SK-N-SH treated with all-trans-retinoic acid at 6 μM for 48 hours (cell line): ENCODE results near the gene FES.
"Not testable (repeated sequence)": the region's sequence is repeated elsewhere in the genome, so short reads cannot be mapped to it uniquely, and the experiment has no call there.

ENCODE experiments used
- ATAC-seq: fragments of 200-7000 bp; cut with Tn5 transposase; 3 replicates; pipeline ENCODE4 v1.9.1; 2020; ENCODE audit warnings: mild to moderate bottlenecking, moderate library complexity
- CREB5 ChIP-seq: fragments of 250-450 bp; sonication (Bioruptor Pico); IDR thresholded peaks from 2 replicates; pipeline ENCODE4 v1.5.1; 2020; ENCODE audit warnings: low read depth, mild to moderate bottlenecking, moderate library complexity
- CSDC2 ChIP-seq: fragments of 250-450 bp; sonication (Bioruptor Pico); IDR thresholded peaks from 2 replicates; pipeline ENCODE4 v1.5.0; 2020; ENCODE audit warnings: mild to moderate bottlenecking, moderate library complexity
- CSRNP3 ChIP-seq: fragments of 250-450 bp; sonication (Bioruptor Pico); IDR thresholded peaks from 2 replicates; pipeline ENCODE4 v1.5.1; 2021; ENCODE audit warnings: mild to moderate bottlenecking, moderate library complexity
- ESRRG ChIP-seq: fragments of 250-450 bp; sonication (Bioruptor Pico); IDR thresholded peaks from 2 replicates; pipeline ENCODE4 v1.6.1; 2021; ENCODE audit warnings: mild to moderate bottlenecking
- GLIS3 ChIP-seq: fragments of 250-450 bp; sonication (Bioruptor Pico); IDR thresholded peaks from 2 replicates; pipeline ENCODE4 v1.5.0; 2020; ENCODE audit warnings: mild to moderate bottlenecking, moderate library complexity
- ISL1 ChIP-seq: fragments of 250-450 bp; sonication (Bioruptor Pico); IDR thresholded peaks from 2 replicates; pipeline ENCODE4 v2.1.2; 2022; ENCODE audit warnings: mild to moderate bottlenecking, moderate library complexity
- OSR1 ChIP-seq: fragments of 250-450 bp; sonication (Bioruptor Pico); IDR thresholded peaks from 2 replicates; pipeline ENCODE4 v1.8.0; 2022; ENCODE audit warnings: moderate library complexity, mild to moderate bottlenecking, inconsistent platforms
- PATZ1 ChIP-seq: fragments of 250-450 bp; sonication (Bioruptor Pico); IDR thresholded peaks from 2 replicates; pipeline ENCODE4 v1.8.0; 2020; ENCODE audit warnings: mild to moderate bottlenecking, moderate library complexity, borderline replicate concordance
- POU6F1 ChIP-seq: fragments of 250-450 bp; sonication (Bioruptor Pico); IDR thresholded peaks from 2 replicates; pipeline ENCODE4 v1.8.0; 2021; ENCODE audit warnings: low read depth, mild to moderate bottlenecking, moderate library complexity, borderline replicate concordance
- PPARA ChIP-seq: fragments of 250-450 bp; sonication (Bioruptor Pico); IDR thresholded peaks from 2 replicates; pipeline ENCODE4 v1.5.0; 2020; ENCODE audit warnings: mild to moderate bottlenecking, borderline replicate concordance
- SNAI2 ChIP-seq: fragments of 250-450 bp; sonication (Bioruptor Pico); IDR thresholded peaks from 2 replicates; pipeline ENCODE4 v1.5.0; 2020; ENCODE audit warnings: mild to moderate bottlenecking, moderate library complexity
- TCF4 ChIP-seq: fragments of 250-450 bp; sonication (Bioruptor Pico); IDR thresholded peaks from 2 replicates; pipeline ENCODE4 v1.8.0; 2021; ENCODE audit warnings: mild to moderate bottlenecking, moderate library complexity, borderline replicate concordance
- TOX ChIP-seq: fragments of 250-450 bp; sonication (Bioruptor Pico); IDR thresholded peaks from 2 replicates; pipeline ENCODE4 v1.8.0; 2021; ENCODE audit warnings: mild to moderate bottlenecking, moderate library complexity, borderline replicate concordance
- ZC3H10 ChIP-seq: fragments of 250-450 bp; sonication (Bioruptor Pico); IDR thresholded peaks from 2 replicates; pipeline ENCODE4 v1.5.1; 2021; ENCODE audit warnings: mild to moderate bottlenecking, moderate library complexity
- ZFP30 ChIP-seq: fragments of 450-650 bp; formaldehyde crosslinking; IDR thresholded peaks from 2 replicates; pipeline ENCODE4 v1.5.0; 2022; ENCODE audit warnings: mild to moderate bottlenecking, moderate library complexity
- ZNF565 ChIP-seq: fragments of 450-650 bp; formaldehyde crosslinking; conservative IDR thresholded peaks from 2 replicates; pipeline ENCODE4 v1.5.0; 2020; ENCODE audit warnings: low read depth, mild to moderate bottlenecking, moderate library complexity
- ZNF70 ChIP-seq: fragments of 450-650 bp; formaldehyde crosslinking; IDR thresholded peaks from 2 replicates; pipeline ENCODE4 v1.5.0; 2020; ENCODE audit warnings: mild to moderate bottlenecking, moderate library complexity
- ZNF8 ChIP-seq: fragments of 450-650 bp; formaldehyde crosslinking; IDR thresholded peaks from 2 replicates; pipeline ENCODE4 v1.5.0; 2020; ENCODE audit warnings: mild to moderate bottlenecking, moderate library complexity
- TF ChIP-seq, protein P1 (sequence below): fragments of 250-450 bp; sonication (Bioruptor Pico); IDR thresholded peaks from 2 replicates; pipeline ENCODE4 v1.5.0; 2020; ENCODE audit warnings: mild to moderate bottlenecking, moderate library complexity

Gene FES

GRCh38 chr15:90872486-90873184, 11.7 kb upstream of the FES start (continued):
- TF ChIP-seq, protein P1, sequence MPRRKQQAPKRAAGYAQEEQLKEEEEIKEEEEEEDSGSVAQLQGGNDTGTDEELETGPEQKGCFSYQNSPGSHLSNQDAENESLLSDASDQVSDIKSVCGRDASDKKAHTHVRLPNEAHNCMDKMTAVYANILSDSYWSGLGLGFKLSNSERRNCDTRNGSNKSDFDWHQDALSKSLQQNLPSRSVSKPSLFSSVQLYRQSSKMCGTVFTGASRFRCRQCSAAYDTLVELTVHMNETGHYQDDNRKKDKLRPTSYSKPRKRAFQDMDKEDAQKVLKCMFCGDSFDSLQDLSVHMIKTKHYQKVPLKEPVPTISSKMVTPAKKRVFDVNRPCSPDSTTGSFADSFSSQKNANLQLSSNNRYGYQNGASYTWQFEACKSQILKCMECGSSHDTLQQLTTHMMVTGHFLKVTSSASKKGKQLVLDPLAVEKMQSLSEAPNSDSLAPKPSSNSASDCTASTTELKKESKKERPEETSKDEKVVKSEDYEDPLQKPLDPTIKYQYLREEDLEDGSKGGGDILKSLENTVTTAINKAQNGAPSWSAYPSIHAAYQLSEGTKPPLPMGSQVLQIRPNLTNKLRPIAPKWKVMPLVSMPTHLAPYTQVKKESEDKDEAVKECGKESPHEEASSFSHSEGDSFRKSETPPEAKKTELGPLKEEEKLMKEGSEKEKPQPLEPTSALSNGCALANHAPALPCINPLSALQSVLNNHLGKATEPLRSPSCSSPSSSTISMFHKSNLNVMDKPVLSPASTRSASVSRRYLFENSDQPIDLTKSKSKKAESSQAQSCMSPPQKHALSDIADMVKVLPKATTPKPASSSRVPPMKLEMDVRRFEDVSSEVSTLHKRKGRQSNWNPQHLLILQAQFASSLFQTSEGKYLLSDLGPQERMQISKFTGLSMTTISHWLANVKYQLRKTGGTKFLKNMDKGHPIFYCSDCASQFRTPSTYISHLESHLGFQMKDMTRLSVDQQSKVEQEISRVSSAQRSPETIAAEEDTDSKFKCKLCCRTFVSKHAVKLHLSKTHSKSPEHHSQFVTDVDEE (CRISPR knock-in tag): no peak
- TF ChIP-seq ISL1 (CRISPR knock-in tag) (no peak), PPARA (CRISPR knock-in tag) (no peak), GLIS3 (CRISPR knock-in tag) (no peak), SNAI2 (CRISPR knock-in tag) (no peak), TCF4 (no peak), PATZ1 (CRISPR knock-in tag) (no peak)

GRCh38 chr15:90873488-90873997, 10.8 kb upstream of the FES start:
- TF ChIP-seq ZNF8 (CRISPR knock-in tag) (no peak), ZNF70 (CRISPR knock-in tag) (no peak), PPARA (CRISPR knock-in tag) (no peak), GLIS3 (CRISPR knock-in tag) (no peak), OSR1 (CRISPR knock-in tag) (no peak), TCF4 (no peak), ZC3H10 (CRISPR knock-in tag) (no peak), PATZ1 (CRISPR knock-in tag) (no peak), ESRRG (CRISPR knock-in tag) (no peak), SNAI2 (CRISPR knock-in tag) (no peak), CSRNP3 (CRISPR knock-in tag) (no peak), CSDC2 (CRISPR knock-in tag) (no peak)
- TF ChIP-seq, protein P1 (CRISPR knock-in tag): no peak
- no peak for ATAC-seq

- TF ChIP-seq ESRRG (CRISPR knock-in tag) (no peak), PPARA (CRISPR knock-in tag) (no peak), ZFP30 (no peak), ZNF565 (CRISPR knock-in tag) (no peak), CREB5 (no peak), POU6F1 (CRISPR knock-in tag) (no peak), OSR1 (CRISPR knock-in tag) (no peak), TOX (CRISPR knock-in tag) (no peak)
- ATAC-seq: no peak
These were observed 10.2 kb upstream of the FES start for GRCh38 chr15:90873998-90874605.

DNA sequence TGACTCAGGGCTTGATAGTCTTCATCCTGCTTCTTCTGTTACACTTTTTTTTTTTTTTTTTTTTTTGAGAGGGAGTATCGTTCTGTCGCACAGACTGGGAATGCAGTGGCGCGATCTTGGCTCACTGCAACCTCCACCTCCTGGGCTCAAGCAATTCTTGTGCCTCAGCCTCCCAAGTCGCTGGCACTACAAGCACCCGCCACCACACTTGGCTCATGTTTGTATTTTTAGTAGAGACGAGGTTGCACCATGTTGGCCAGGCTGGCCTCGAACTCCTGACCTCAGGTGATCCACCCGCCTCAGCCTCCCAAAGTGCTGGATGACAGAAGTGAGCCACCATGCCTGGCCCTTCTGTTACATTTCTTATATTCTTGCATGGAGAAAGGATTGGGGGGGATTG, 9.3 kb upstream of the FES start:
- ATAC-seq: not testable (repeated sequence)
